ENCODE results near the gene ATG7. TPM values are rescaled to one million over a fixed set of nuclear protein-coding genes. Genes with fewer than 3 reads are reported as not detected.

The ATG7 gene
- total RNA-seq, 2 experiments from 2014 or later, result 36.8 to 40.0 TPM

DNA sequence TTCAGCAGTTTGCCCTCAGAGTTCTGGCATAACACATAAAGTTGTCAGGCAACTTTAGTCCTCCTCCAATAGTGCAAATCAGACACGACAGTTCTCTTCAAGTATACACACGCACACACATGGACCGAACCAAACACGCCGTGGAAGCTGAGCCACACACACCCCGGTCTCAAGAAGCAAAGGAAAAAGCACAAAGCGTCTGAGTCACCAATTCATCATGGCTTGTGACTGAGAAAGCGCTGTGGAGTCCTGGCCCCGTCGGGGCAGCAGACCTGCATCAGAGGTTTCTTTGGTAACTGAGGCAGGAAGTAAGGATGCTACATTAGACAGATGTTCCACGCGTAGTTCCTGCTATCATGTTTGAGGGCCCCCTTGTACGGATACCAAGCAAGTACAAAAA is 285.8 kb downstream of the ATG7 start:
- Mint-ChIP-seq H3K4me3 (no peak overlapping the region), H3K27ac (peak overlapping the region; percentile 15), H3K9me3 (ENCODE audit: insufficient read depth) (no peaks in the 10 kb centered on the region), H3K4me1 (ENCODE audit: low read depth) (peaks cover 4% of the 10 kb centered on the region), H3K36me3 (ENCODE audit: low read depth) (peaks cover 28% of the 10 kb centered on the region), H3K27me3 (ENCODE audit: low read depth) (no peaks in the 10 kb centered on the region)
- CTCF ChIA-PET, result interaction anchor here (0.7 kb wide), 1 partner anchor 542 kb away, joined by 3 read pairs; no protein-coding TSS in a partner anchor
- ATAC-seq (no peak), DNase-seq (no peak)
- POLR2A ChIA-PET, result no interaction called here

DNA sequence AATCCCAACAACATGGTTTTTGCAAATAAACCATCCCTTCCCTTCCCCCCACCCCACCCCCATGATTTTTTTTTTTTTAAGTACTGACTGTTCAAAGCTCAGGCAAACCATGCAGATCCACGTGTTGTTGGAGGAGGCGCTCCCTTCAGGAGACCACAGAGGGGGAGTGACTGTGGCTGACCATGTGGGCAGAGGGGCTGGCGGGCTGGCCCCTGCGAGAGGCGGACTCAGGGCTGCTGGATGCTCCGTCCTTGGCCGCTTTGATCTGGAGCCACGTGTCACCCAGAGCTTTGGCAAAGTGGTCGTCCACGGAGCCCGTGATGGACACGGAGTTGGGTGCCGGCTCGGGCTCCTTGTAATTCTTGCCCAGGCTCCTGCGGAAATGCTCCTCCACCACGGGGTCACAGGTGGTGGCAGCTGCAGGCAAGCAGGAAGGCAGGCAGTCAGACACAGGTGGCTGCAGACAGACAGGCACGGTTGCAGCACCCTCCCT is 286.3 kb downstream of the ATG7 start:
- no peaks in the 10 kb centered on the region for H3K27me3 Mint-ChIP-seq (ENCODE audit: low read depth)
- H3K27ac Mint-ChIP-seq, result peak overlapping the region; percentile 15
- H3K36me3 Mint-ChIP-seq (ENCODE audit: low read depth), result peaks cover 26% of the 10 kb centered on the region
- peaks cover 4% of the 10 kb centered on the region for H3K4me1 Mint-ChIP-seq (ENCODE audit: low read depth)
- H3K4me3 Mint-ChIP-seq, result no peak overlapping the region
- DNase-seq (no peak), ATAC-seq (no peak)
- H3K9me3 Mint-ChIP-seq (ENCODE audit: insufficient read depth), result no peaks in the 10 kb centered on the region
- POLR2A ChIA-PET, result no interaction called here
- CTCF ChIA-PET, result interaction anchor here (0.7 kb wide), 1 partner anchor 541 kb away, joined by 3 read pairs; no protein-coding TSS in a partner anchor

- peak overlapping the region; percentile 54 for H3K27ac Mint-ChIP-seq
- CTCF ChIA-PET, result no interaction called here
- peaks cover 4% of the 10 kb centered on the region for H3K4me1 Mint-ChIP-seq (ENCODE audit: low read depth)
- POLR2A ChIA-PET, result no interaction called here
- ATAC-seq (no peak), DNase-seq (no peak)
- no peaks in the 10 kb centered on the region for H3K27me3 Mint-ChIP-seq (ENCODE audit: low read depth)
- H3K4me3 Mint-ChIP-seq, result no peak overlapping the region
- no peaks in the 10 kb centered on the region for H3K9me3 Mint-ChIP-seq (ENCODE audit: insufficient read depth)
- peaks cover 33% of the 10 kb centered on the region for H3K36me3 Mint-ChIP-seq (ENCODE audit: low read depth)
These were observed 287.0 kb downstream of the ATG7 start for GRCh38 chr3:11558918-11559815.

- POLR2A ChIA-PET, result no interaction called here
- ATAC-seq (no peak), DNase-seq (no peak)
- H3K4me3 Mint-ChIP-seq, result no peak overlapping the region
- H3K27me3 Mint-ChIP-seq (ENCODE audit: low read depth), result no peaks in the 10 kb centered on the region
- H3K27ac Mint-ChIP-seq, result peak overlapping the region; percentile 54
- peaks cover 4% of the 10 kb centered on the region for H3K4me1 Mint-ChIP-seq (ENCODE audit: low read depth)
- no peaks in the 10 kb centered on the region for H3K9me3 Mint-ChIP-seq (ENCODE audit: insufficient read depth)
- peaks cover 34% of the 10 kb centered on the region for H3K36me3 Mint-ChIP-seq (ENCODE audit: low read depth)
- CTCF ChIA-PET, result no interaction called here
These were observed 287.8 kb downstream of the ATG7 start for GRCh38 chr3:11559816-11560633.

GRCh38 chr3:11560746-11561145 is 288.5 kb downstream of the ATG7 start:
- Mint-ChIP-seq H3K4me1 (ENCODE audit: low read depth) (peaks cover 4% of the 10 kb centered on the region), H3K9me3 (ENCODE audit: insufficient read depth) (no peaks in the 10 kb centered on the region), H3K27me3 (ENCODE audit: low read depth) (no peaks in the 10 kb centered on the region), H3K4me3 (no peak overlapping the region), H3K27ac (no peak overlapping the region), H3K36me3 (ENCODE audit: low read depth) (peaks cover 29% of the 10 kb centered on the region)
- ATAC-seq (no peak), DNase-seq (no peak)
- CTCF ChIA-PET, result interaction anchor here (1.1 kb wide), 1 partner anchor 91 kb away, joined by 3 read pairs; no protein-coding TSS in a partner anchor
- POLR2A ChIA-PET, result no interaction called here

- Mint-ChIP-seq H3K4me1 (ENCODE audit: low read depth) (peaks cover 4% of the 10 kb centered on the region), H3K27me3 (ENCODE audit: low read depth) (no peaks in the 10 kb centered on the region), H3K27ac (no peak overlapping the region), H3K4me3 (no peak overlapping the region), H3K36me3 (ENCODE audit: low read depth) (peaks cover 25% of the 10 kb centered on the region), H3K9me3 (ENCODE audit: insufficient read depth) (no peaks in the 10 kb centered on the region)
- POLR2A ChIA-PET, result no interaction called here
- no peak for DNase-seq
- no peak for ATAC-seq
- CTCF ChIA-PET, result no interaction called here
These were observed 290.2 kb downstream of the ATG7 start for GRCh38 chr3:11562277-11562881.

DNA sequence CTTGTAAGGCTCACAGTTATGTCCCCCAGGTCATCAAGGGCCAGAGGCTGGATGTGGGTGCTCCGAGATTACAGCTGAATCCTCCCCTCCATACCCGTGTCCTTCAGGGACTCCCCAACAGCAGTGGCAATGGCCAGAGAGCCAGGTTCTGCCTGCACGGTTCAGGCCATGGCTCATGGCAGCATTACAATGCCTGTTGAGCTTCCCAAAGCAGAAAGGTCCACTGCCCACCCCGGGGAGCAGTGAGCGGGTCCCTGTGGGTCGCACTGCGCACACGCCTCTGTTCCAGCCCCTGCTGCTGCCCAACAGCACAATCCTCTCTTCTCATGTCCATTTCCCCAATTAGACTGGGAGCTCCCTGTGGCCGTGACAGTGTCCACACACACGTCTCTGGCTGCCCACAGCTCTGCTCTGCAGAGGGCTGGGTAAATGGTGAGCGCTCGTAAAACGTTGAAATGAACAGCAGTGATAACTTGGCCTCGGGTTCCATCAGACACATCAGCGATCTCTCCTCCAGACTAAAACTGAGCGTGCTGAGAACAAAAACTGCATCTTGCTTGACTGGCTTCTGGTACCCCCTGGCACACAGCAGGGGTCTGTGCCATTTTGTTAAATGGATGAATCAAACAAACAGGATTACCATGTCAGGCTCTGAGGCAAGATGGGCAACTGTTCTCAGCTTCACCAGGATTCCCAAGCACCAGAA is 291.1 kb downstream of the ATG7 start:
- peak overlapping the region; percentile 54 for H3K27ac Mint-ChIP-seq
- H3K36me3 Mint-ChIP-seq (ENCODE audit: low read depth), result peaks cover 16% of the 10 kb centered on the region
- DNase-seq, result no peak
- no peak for ATAC-seq
- ChIA-PET CTCF (no interaction called here), POLR2A (no interaction called here)
- no peaks in the 10 kb centered on the region for H3K9me3 Mint-ChIP-seq (ENCODE audit: insufficient read depth)
- peaks cover 5% of the 10 kb centered on the region for H3K4me1 Mint-ChIP-seq (ENCODE audit: low read depth)
- no peaks in the 10 kb centered on the region for H3K27me3 Mint-ChIP-seq (ENCODE audit: low read depth)
- no peak overlapping the region for H3K4me3 Mint-ChIP-seq

GRCh38 chr3:11563865-11564185 is 291.6 kb downstream of the ATG7 start:
- Mint-ChIP-seq H3K9me3 (ENCODE audit: insufficient read depth) (no peaks in the 10 kb centered on the region), H3K36me3 (ENCODE audit: low read depth) (peaks cover 16% of the 10 kb centered on the region), H3K27me3 (ENCODE audit: low read depth) (no peaks in the 10 kb centered on the region), H3K4me1 (ENCODE audit: low read depth) (peaks cover 5% of the 10 kb centered on the region), H3K4me3 (no peak overlapping the region), H3K27ac (peak overlapping the region; percentile 54)
- ChIA-PET POLR2A (no interaction called here), CTCF (no interaction called here)
- ATAC-seq, result no peak
- no peak for DNase-seq

DNA sequence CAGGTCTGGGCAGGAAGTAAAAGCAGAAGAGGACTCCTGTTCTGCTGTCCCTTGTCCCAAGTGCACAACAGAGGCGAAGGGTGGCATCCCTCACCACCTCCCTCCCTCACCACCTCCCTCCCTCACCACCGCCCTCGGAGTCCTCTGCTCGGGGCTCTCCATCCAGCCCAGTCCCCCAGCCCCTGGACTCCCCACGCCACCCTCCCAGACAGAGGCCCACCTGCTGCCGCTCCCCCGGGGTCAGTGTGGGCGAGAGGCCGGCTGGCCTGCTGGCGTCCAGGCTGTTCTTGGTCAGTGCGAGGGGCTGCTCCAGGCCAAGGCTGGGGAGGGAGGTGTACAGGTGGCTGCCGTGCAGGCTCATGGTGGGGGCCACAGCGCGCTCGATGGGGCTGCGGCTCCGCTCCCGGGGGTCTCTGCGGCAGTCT is 292.4 kb downstream of the ATG7 start:
- Mint-ChIP-seq H3K27me3 (ENCODE audit: low read depth) (no peaks in the 10 kb centered on the region), H3K9me3 (ENCODE audit: insufficient read depth) (no peaks in the 10 kb centered on the region), H3K36me3 (ENCODE audit: low read depth) (peaks cover 16% of the 10 kb centered on the region), H3K27ac (no peak overlapping the region), H3K4me3 (no peak overlapping the region), H3K4me1 (ENCODE audit: low read depth) (peaks cover 5% of the 10 kb centered on the region)
- DNase-seq (no peak), ATAC-seq (no peak)
- CTCF ChIA-PET, result no interaction called here
- POLR2A ChIA-PET, result no interaction called here

DNA sequence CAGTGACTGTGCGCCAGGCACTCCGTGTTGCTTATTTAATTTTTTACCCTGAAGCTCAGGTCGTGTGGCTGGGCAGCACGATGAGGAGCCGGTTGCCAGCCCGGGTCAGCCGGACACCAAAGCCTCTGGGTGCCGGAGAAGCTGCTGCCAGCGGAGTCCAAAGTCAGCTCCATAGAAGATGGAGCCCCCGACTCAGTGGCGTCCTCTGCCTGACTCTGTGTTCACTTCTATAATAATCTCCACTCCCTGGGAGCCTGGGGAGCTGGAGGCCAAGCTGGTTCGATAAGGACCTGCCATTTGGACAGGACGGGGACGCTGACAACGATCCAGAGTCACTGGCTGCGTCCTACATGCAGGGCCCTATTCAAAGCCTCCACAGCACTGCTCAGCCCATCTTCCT is 292.9 kb downstream of the ATG7 start:
- ATAC-seq (no peak), DNase-seq (no peak)
- ChIA-PET CTCF (no interaction called here), POLR2A (no interaction called here)
- Mint-ChIP-seq H3K4me1 (ENCODE audit: low read depth) (peaks cover 4% of the 10 kb centered on the region), H3K27ac (no peak overlapping the region), H3K4me3 (no peak overlapping the region), H3K36me3 (ENCODE audit: low read depth) (peaks cover 16% of the 10 kb centered on the region), H3K9me3 (ENCODE audit: insufficient read depth) (no peaks in the 10 kb centered on the region), H3K27me3 (ENCODE audit: low read depth) (no peaks in the 10 kb centered on the region)

DNA sequence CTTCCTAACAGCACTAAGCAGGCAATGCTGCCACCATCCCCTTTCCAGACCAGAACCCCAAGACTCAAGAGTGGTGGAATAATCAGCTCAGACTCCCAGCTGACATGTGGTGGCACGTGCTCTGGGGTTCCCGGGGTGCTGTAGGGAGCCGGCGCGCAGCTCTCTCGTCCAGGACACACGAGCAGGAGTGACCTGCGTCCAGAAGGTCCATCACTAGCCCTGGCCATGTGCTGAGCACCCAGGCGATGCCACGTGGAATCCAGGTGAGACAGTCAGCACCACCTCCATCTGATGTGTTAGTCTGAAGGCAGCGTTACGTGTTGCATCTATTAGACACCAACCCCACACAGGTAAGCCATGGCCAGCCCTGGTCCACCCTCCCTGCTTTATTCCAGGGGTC is 293.3 kb downstream of the ATG7 start:
- no peaks in the 10 kb centered on the region for H3K27me3 Mint-ChIP-seq (ENCODE audit: low read depth)
- ATAC-seq (no peak), DNase-seq (no peak)
- no peak overlapping the region for H3K27ac Mint-ChIP-seq
- CTCF ChIA-PET, result no interaction called here
- H3K4me1 Mint-ChIP-seq (ENCODE audit: low read depth), result peaks cover 3% of the 10 kb centered on the region
- POLR2A ChIA-PET, result no interaction called here
- H3K36me3 Mint-ChIP-seq (ENCODE audit: low read depth), result peaks cover 16% of the 10 kb centered on the region
- no peaks in the 10 kb centered on the region for H3K9me3 Mint-ChIP-seq (ENCODE audit: insufficient read depth)
- no peak overlapping the region for H3K4me3 Mint-ChIP-seq
